Measurements from ENCODE around the gene CLCF1.

Gene CLCF1

GRCh38 chr11:67366961-67367760 lies 6.2 kb downstream of the CLCF1 start:
- TF ChIP-seq, protein P1, sequence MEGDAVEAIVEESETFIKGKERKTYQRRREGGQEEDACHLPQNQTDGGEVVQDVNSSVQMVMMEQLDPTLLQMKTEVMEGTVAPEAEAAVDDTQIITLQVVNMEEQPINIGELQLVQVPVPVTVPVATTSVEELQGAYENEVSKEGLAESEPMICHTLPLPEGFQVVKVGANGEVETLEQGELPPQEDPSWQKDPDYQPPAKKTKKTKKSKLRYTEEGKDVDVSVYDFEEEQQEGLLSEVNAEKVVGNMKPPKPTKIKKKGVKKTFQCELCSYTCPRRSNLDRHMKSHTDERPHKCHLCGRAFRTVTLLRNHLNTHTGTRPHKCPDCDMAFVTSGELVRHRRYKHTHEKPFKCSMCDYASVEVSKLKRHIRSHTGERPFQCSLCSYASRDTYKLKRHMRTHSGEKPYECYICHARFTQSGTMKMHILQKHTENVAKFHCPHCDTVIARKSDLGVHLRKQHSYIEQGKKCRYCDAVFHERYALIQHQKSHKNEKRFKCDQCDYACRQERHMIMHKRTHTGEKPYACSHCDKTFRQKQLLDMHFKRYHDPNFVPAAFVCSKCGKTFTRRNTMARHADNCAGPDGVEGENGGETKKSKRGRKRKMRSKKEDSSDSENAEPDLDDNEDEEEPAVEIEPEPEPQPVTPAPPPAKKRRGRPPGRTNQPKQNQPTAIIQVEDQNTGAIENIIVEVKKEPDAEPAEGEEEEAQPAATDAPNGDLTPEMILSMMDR (IDR thresholded peaks at IDR 0.05): no peak

GRCh38 chr11:67366546-67366945 lies 6.9 kb downstream of the CLCF1 start:
- TF ChIP-seq, protein P1 (IDR thresholded peaks at IDR 0.05): no peak

GRCh38 chr11:67365736-67366444 lies 7.5 kb downstream of the CLCF1 start:
- TF ChIP-seq, protein P1 (IDR thresholded peaks at IDR 0.05): no peak

- TF ChIP-seq, protein P1 (IDR thresholded peaks at IDR 0.05): no peak
Observed at GRCh38 chr11:67364783-67365722, 8.3 kb downstream of the CLCF1 start.

- TF ChIP-seq, protein P1 (IDR thresholded peaks at IDR 0.05): no peak
Observed at GRCh38 chr11:67364169-67364568, 9.2 kb downstream of the CLCF1 start.

DNA sequence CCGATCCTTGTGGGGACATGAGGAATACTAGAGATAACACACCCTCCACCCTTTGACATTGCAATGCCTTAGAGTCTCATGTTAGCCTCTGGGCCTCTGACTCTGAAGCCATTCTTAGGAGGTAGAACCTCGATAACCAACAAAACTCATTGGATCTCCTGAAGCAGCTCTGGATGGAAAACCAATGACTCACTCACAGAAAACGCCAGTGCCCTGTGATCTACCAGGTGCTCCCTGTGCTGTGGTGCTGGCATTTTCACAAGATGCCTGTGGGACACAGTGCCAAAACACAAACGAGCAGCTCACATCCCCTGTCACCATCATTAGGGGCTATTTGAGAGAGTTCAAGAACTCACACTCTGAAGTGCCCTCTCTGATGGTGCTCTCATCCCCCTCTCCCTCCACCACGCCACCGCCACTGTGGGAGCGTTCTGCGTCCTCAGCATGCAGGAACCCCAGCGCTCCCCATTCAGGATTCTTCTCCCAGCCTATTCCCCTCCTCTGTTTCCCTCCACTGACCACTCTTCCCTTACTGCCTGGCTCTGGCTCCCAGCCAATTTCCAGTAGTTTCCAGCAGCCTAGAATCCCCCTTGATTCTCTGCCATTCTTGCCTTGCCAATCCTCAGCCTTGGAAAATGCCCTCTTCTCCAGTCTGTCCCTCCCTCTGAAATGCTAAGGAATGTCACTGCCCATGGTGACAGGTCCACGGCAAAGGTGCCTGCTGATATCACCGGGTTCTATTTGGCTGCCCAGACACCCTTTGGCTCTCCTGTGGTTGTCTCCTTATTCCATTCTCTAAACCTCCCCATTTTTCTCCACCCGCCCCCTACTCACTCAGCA lies 15.3 kb downstream of the CLCF1 start:
- TF ChIP-seq, protein P1 (IDR thresholded peaks at IDR 0.05): no peak

Data from LNCAP (cell line).